GM21360 (cell line): ENCODE data around the gene SNAP23.
A peak's percentile ranks its signal among the peaks of the same experiment; 100 is the strongest.

Experiments used
- ATAC-seq: cut with Tn5 transposase; IDR thresholded peaks from one replicate; pipeline ENCODE4 v1.9.1; 2021; ENCODE audit warnings: mild to moderate bottlenecking, moderate library complexity; ENCODE audit not compliant: unreplicated experiment

SNAP23 gene

DNA sequence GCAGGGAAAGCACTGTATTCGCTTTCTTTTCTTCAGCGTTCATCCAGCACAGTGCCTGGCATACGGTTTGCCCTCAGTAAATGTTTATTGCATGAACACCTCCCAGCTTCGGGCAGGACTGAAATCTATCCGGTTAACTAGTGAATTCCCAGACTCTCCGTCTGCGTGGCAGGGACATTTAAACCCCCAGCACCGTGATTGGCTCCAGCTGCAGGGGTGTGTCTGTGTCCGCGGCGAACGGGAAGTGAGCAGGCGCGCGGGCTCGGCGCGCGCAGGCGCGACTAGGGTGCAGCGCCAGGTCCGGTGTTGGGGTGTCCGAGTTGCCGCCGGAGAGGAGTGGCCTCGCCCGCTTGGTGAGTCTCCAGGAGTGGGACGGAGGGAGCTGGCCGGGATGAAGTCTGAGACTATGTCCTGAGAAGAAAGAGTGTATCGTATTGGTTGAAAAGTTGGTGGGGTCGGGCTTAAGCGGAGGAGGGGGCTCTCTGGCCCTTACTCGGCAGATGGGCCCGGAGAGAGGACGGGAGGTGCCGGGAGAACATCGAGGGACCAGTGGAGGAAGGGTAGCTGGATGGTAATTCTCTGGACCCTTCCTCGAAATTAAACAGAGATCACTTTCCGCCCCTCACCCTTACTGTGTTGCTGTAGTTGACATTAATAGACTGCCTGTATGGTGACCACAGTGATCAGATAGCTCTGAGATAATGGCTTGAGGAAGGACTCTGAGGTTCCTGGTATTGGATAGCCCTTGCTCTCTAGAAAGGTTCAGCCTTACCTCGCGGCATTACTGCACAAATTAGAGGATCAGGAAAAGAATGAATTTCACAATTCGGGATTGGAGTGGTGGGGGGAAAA lies at the start of gene SNAP23:
SNAP23 (plus strand) TSS at position 274 of the 852 bp plus-strand sequence. CDS start 16,213 bp downstream, outside the sequence.
- peak; percentile 63 for ATAC-seq

DNA sequence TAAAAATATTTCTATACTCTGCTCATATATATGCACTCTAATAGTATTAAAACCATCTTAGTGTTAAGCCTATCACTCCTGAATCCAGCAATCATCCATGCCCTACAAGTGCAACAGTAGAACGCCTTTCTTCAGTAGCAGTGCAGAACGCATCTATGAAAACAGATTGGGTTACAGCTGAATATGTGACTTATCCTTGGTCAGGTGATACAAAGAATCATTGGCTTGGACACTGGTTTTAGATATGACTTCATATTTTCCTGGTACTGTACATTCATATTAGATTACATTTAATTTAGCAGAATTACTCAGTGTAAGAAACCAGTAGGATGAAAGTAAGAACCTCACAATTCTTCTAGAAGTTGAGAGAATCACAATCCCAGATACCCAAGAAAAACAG lies 47.8 kb upstream of the SNAP23 start:
- ATAC-seq = no peak

DNA sequence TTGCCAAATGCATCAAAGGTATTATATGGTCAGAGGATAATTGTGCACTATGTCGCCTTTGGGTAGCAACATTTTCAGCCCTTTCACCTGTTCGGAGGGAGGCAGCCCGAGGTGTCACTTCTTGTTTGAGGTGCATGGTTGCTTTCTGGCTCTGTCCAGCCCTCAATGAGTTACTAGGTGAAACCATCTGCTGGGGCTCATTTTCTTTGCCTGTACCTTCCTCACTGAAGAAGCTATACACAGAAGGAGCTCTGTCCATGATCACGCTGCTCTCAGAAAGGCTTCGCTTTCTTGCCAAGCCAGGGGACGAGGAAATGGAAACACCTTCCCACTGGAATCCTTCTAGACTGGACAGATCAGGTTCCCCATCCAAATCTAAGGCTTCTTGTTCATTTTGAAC lies 47.2 kb upstream of the SNAP23 start:
- ATAC-seq = no peak

DNA sequence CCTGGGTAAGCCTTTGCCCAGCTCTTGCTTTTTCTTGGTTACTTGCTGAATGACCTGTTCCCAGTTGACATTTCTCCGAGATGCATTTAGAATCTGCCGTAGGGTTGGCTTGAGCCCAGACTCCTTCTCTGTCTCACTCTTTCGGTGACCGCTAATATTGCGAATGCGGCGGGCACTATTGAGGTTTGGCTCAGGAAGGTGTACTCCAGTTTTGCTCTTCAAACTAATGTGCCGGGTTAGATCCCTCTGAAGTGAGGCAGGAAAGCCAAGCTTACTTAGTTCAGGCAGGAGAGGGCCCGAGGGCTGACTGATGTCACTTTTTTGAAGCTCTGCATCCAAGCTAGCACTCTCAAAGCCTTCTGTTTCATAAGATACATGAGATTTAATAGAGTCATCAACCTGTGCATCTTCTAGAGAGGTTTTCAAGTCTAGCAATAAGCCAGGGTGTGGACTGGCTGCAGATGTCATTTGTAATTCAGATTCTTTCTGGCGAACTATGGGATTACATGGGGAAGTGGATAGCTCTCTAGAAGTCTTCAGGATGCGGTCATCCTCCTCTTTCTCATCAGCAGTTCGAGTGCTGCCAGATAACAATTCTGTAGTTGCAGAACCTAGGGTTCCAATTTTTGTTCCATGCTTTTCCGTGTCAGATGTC lies 45.5 kb upstream of the SNAP23 start:
- no peak for ATAC-seq

DNA sequence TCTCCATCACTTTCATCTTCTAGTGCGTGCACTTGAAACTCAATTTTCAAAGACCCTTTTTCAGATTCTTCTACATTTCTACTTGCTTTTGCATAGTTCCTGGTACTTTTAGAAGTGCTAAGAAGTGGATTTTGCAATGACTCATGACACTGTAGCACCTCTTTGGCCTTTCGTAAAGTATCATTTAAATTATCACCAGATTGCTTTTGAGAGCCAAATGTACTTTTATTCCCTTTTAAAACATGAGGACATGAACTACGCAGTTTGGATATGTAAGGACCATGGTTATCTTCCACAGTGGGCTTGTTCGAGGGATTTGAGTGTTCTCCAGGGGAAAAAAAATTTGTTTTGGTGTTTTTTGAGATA lies 45.0 kb upstream of the SNAP23 start:
- ATAC-seq = no peak

DNA sequence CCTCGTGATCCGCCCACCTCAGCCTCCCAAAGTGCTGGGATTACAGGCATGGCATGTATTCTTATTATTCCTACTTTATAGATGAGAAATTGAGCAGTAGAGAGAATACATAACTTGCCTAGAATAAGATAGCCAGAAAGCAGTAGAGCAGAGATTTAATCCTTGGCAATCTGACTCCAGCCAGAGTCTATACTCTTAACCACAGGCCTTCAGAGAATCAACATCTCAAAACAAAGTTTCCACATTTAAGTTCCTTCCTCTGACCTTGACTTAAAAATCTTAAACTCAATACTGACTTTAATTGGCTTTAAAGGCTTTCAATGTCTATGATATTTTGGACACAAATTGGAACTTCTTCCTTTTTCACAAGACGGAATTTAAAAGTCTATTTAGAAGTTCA lies 41.6 kb upstream of the SNAP23 start:
- no peak for ATAC-seq

DNA sequence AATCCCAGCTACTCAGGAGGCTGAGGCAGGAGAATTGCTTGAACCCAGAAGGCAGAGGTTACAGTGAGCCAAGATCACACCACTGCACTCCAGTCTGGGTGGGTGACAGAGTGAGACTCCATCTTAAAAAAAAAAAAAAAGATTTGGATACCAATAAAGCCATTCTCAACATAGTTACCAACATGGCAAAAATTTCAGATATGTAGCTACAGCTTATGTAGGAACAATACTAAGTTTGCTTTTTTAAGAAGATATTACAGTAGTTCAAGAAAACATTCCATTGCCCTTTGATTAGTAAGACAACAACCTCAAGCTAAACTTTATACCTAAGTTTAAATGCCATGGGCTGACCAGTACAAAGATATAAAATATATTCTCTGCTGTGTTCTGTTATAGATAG lies 38.9 kb upstream of the SNAP23 start:
- no peak for ATAC-seq

DNA sequence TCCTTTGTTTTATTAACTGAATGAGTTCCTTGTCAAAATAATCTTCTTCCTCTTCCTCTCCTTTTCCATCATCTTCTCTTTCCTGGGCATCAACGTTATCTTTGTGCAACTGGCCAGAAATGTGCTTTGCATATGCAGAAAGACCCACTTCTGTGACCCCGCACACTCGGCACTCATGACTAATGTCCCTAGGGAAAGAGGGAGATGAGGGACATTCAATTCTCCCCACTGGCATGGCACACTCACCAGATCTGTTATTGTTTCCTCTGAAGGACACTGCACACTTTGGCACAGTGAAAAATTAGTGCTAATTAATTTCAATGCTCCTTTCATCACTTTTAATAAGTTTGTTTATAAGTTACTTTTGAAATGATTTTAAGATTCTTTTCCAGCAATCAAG lies 38.5 kb upstream of the SNAP23 start:
- no peak for ATAC-seq

DNA sequence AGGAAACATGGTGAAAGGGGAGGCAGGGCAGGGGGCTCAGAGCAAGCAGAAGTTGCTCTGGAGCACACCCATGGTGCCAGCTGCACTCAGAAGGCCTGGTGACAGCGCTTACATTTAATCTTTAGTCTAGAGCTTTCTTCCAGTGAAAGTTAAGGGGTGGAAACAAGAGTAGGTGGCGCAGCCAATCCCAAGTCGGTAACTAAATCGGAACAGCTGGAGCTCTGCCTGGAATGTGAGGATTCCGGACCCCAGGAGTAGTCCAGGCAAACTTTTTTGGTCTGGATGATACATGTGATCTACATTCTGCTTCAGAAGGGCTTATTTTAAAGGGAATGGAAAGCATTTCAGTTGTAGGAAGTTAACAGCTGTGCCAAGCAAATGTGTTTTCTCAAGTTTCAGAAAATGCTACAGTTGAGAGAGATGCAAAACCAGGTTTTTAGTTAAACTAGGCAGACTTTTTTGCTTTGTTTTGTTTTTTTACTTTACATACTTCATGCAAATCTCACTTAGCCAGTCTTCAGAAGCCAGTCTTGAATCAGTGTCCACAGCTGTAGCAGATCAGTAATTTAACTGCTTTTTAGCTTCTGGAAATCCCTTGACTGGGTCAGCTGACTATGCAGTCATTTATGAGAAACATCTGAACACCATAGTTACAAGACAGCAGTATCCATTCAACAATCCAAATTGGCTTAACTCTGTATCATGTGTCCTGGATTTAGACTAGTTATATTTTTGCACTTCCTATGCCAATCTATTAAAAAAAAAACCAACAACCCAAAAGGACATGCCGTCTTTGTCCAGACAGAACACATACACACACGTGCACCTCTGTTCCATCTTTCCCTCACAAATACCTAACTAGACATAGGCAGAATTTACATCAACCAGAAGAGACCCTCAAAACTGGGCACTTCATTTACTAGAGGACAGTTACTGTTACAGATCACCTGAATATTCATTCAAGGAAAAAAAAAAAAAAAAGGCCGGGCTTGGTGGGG lies 37.7 kb upstream of the SNAP23 start:
- peak; percentile 54 for ATAC-seq

DNA sequence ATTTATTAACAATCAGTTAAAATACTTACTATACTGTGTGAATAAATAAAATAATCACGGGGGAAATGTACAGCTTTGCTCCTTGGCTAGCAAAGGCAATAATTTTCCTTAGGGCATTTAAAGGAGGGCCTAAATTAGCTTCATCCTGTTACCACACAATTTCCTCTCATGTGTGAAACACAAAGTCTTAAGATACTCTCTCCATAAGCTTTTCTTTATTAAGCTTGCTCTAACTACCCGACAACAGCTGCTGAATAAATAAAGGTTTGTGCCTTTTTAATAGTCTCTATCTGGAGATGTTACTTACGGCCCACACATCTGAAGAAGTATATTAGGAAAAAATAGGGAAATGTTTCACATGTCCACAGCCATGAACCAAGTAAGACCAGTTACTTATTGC lies 34.2 kb upstream of the SNAP23 start:
- no peak for ATAC-seq

DNA sequence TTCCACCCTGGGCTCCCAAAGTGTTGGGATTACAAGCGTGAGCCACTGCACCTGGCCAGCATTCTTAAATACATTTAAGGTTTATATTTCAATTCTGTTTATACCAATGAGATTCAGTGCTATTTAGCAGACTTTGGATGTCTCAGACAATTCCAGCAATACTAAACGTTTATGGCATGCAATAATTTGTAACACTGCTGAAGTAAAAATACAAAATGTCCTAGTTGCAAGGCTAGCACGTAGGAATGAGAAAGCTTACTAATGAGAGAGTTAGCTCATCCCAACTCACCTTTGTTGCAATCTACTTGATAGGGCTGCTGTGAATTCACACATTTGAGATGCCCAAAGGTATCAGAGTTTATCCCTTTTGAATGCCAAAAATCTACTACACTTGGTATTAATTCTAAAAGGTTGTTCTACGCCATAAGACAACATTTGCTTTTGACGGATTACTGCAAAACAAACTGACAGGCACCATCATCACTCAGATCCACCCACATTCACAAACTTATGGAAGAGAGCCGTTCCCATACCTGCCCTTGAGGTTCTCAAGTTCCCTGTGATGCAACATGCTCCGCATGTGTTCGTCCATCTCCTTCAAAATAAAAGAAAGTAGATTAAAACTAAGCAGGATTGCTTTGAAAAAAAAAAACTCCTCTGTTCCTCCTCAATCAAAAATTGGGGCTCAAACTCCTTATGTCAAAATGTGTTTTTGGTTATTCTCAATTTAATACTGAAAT lies 29.7 kb upstream of the SNAP23 start:
- no peak for ATAC-seq

DNA sequence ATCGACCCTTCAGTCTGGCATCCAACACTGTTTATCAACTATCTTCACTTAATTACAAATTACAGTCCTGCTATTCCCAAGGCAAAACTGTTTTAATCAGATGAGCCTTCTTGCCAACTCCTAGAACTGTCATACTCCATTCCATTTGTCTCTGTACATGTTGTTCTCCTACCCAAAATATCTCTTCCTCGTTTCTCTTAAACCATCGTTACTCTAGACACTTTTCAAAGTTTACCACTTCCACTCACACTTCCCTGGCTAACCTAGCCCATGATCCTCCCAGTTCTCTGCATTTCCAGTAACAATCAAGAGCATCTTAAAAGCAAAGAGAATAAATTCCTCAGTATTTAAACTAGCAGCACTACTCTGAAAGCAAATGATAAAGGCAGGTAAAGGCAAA lies 24.4 kb upstream of the SNAP23 start:
- no peak for ATAC-seq

DNA sequence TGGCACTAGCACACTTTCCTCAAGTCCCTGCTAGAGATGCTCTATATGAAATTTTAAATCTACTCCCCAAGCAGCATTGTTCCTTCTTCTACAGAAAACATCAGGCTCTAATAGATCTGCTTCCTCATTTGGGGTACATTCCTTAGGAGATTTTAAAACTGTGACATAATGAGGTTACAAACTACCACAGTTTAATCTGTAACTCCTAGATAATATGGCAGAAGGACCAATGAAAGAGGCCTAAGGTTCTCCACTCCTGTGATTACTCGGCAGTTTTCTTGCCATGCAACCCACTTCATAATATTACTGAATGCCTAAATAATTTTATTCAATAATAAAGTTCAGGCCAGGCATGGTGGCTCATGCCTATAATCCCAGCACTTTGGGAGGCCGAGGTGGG lies 20.6 kb upstream of the SNAP23 start:
- ATAC-seq = no peak

DNA sequence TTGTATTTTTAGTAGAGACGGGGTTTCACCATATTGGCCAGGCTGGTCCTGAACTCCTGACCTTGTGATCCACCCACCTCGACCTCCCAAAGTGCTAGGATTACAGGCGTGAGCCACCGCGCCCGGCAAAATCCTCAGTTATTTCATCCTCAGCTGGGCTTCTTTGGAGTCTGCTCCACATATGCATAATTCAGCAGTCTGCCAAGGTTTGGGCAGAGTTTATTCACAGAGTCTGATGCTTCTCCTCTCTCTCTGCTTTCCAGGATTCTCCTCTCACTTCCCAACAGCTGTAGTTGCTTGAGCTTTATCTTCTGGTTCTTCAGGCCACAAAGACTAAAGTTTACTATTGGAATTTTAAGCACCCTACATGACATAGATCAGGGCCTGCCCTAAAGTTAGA lies 12.7 kb upstream of the SNAP23 start:
- ATAC-seq = no peak

DNA sequence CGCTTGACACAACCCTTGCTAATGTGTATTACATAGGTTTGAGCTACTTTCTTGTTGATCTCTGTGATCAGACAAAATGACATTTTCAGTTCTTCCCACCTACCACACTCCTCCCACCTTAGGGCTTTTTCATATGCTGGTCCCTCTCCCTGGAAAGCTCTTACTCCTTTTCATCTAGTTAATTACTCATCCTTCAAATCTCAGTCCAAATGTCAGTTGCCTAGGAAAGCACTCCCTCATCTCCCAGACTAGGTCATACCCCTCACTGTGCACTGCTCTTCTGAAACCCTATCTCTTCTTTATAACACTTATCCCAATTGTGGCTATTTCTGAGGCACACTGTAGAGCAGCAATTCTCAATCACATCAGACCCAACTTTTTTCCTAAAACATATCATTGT lies 11.8 kb upstream of the SNAP23 start:
- no peak for ATAC-seq

DNA sequence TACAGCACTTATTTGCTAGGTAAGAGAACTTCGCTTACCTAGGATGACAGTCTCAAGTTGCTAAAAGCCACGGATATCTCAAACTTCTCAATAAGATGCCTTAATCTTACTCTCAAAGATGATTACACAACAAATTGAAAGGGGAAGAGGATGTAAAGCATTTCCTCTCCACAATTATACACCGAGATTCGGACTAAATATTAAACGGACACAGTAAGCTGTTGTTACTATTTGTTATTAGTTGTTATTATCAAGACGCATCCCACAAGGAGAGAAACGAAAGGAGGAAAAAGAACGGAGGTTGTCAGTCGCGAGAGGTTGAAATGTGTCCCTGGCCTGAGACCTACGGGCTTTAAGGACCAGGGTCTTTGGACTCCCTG lies 5.2 kb upstream of the SNAP23 start:
- no peak for ATAC-seq

DNA sequence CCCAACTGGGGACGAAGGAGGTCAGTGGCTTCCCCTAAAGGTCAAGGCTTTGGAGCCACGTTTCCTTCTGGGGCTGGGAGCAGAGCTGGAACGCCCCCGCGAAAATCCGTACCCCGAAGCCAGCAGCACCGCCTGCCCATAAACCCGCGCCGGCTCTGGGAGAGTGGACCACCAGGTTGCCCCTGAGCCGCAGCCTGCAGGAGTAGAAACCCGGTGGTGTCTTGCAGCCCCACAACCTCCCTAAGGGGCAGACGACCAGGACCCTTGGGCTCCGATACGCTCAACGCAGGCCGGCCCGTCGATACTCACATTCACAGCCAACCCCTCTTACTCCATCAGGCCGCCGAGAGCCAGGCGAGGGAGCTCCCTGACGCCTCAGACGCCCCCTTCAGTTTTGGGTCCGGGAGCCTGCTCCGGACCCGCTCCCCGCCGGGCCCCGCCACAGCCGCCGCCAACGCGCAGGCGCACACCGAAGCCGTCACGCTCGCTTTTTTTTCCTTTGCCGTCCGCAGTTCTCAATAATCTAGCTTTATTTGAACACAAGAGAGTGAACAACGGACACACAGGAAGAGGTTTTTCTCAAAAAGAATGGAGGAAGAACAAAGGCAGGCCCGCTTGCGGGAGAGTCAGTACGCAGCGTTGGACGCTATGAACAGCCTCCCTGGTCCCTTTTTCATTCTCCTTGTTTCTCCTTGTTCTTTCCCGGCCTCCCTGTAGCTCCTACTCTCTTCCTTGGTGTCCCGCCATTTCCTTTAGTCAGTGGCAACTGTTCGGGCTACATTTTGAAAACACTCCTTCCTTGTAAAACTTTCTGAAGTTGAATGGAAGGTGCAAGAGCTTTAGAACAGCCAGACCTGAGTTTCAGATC lies 4.5 kb upstream of the SNAP23 start, which contains the start of gene ZNF106:
ZNF106 (minus strand) TSS at position 471 of the 868 bp plus-strand sequence. CDS start 18,852 bp downstream, outside the sequence.
- no peak for ATAC-seq

DNA sequence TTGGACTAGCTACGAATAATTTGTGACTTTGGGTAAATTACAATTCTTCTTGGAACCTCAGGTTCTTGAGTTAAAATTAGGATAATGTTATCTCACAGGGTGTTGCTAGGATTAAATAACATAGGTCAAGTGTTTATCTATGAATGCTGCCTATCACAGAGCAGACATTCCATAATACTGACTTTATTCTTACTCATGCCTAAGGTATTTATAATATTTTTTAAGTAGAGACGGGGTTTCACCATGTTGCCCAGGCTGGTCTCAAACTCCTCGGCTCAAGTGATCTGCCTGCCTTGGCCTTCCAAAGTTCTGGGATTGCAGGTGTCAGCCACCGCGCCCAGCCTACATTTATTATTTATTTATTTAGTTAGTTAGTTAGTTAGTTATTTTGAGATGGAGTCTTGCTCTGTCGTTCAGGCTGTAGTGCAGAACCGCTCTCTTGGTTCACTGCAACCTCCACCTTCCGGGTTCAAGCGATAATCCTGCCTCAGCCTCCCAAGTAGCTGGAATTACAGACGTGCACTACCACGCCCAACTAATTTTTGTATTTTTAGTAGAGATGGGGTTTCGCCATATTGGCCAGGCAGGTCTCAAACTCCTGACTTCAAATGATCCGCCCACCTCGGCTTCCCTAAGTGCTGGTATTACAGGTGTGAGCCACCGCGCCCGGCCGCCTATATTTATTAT lies 3.8 kb upstream of the SNAP23 start:
- ATAC-seq = no peak

DNA sequence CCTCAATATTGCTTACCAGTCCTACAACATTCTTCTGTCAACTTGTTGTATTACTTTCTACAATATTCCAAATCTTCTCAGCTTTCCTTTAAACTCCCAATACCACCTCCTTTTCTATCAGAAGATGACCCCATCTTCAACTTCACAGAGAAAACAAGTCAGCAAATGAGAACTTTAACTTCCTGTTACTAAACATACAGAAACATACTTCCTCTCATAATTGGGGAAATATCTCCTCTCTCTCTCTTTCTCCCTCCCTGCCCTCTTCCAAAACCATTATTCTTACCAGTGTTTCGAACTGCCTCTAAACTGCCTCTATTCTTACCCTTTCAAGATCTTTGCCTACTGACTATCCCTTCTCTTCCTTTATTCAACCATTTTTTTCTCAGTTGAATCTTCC lies 1.8 kb upstream of the SNAP23 start:
- ATAC-seq = no peak
